ENCODE measurements around the gene MIOX. TPM values are rescaled to one million over a fixed set of nuclear protein-coding genes. Genes with fewer than 3 reads are reported as not detected.

Gene MIOX
- total RNA-seq, 1 experiment from 2014 or later = not detected

DNA sequence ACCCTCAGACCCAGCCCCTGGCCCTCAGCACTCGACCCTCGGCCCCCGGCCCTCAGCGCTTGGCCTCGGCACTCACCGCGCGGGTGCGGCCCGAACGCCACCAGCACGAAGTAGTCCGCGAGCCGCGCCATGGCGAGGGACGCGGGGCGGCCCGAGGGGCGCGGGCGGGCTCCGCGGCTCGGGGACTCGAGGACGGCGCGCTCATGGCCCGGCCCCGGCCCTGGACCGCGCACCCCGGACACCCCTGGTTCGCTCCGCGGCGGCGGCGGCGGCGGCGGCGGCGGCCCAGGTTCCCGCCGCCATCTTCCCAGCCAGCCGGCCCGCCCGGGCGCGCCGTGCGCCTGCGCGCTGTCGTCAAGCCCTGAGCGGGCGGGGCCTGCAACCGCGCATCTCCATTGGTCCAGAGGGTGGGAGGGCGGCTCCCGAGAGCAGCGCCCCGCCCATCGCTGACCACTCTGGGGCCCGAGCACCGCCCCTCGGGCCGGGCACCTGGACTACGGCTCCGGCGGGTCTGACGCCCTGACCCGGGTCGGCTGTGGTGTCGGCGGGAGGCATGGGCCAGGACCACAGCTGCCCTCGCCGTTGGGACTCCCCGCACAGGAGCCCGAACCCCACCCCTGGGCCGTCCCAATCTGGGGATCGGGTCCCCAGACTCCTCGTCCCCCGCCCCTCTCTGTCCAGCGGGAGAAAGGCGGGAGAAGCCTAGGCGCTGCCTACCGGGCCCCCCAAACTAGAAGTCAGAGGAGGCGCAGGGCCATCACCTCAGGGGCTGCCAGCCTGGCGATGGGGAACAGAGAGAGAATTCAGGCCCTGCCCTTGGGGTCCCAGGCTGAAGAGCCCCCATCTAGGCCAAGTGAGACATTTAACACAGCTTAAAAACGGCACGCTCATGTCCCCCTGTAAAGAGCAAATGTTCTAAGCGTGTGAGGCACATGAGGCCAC is 11.7 kb upstream of the MIOX start, which contains the start of gene SBF1:
TSS of gene SBF1 (minus strand) at position 326 of the 942 bp plus-strand sequence. CDS start at position 131, 195 bp downstream.
- peak within 1 kb of the TSS; percentile 65 for H3K4me3 ChIP-seq
- H3K9me3 ChIP-seq (replicated peaks) = no peaks in the 10 kb centered on the region
- no peaks in the 10 kb centered on the region for H3K27me3 ChIP-seq
- DNase-seq = peak; percentile 94 to 97
- peaks cover 32% of the 10 kb centered on the region for H3K4me1 ChIP-seq
- peaks cover 4% of the 10 kb centered on the region; the same call in 1 of the 2 replicates for H3K36me3 ChIP-seq
- no peak within 1 kb of the TSS; the same call in 1 of the 2 replicates for H3K27ac ChIP-seq

GRCh38 chr22:50475652-50476002 is 11.0 kb upstream of the MIOX start:
- no peak for DNase-seq
- peaks cover 4% of the 10 kb centered on the region; the same call in 1 of the 2 replicates for H3K36me3 ChIP-seq
- H3K27me3 ChIP-seq = no peaks in the 10 kb centered on the region
- H3K9me3 ChIP-seq (replicated peaks) = no peaks in the 10 kb centered on the region
- peak overlapping the region; percentile 65 for H3K4me3 ChIP-seq
- no peak overlapping the region for H3K27ac ChIP-seq
- peaks cover 25% of the 10 kb centered on the region for H3K4me1 ChIP-seq

DNA sequence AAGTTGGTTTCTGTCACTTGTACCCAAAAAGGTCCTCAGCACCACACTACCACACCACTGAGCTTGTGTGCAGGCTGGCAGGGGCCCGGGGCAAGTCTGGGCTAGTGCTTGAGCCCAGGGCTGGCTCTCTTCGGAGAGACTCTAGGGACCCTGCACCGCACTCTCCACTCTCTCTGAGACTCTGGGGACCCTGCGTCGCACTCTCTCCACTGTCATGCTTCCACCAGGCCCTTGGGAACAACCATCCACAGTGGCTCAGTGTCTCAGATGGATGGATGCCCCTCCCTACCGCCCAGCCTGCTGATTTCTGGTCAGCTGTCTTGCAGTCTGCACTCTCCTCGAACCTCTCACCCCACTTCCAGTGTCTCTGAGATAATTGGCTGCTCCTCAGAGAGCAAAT is 9.8 kb upstream of the MIOX start:
- no peaks in the 10 kb centered on the region for H3K27me3 ChIP-seq
- H3K9me3 ChIP-seq (replicated peaks) = no peaks in the 10 kb centered on the region
- peak in 1 of 2 experiments; percentile 57 for DNase-seq
- no peak overlapping the region for H3K4me3 ChIP-seq
- H3K4me1 ChIP-seq = peaks cover 21% of the 10 kb centered on the region
- peaks cover 4% of the 10 kb centered on the region; the same call in 1 of the 2 replicates for H3K36me3 ChIP-seq
- H3K27ac ChIP-seq = no peak overlapping the region

GRCh38 chr22:50477923-50478322 is 8.7 kb upstream of the MIOX start:
- H3K27ac ChIP-seq = no peak overlapping the region
- peaks cover 4% of the 10 kb centered on the region; the same call in 1 of the 2 replicates for H3K36me3 ChIP-seq
- peaks cover 21% of the 10 kb centered on the region for H3K4me1 ChIP-seq
- no peaks in the 10 kb centered on the region for H3K27me3 ChIP-seq
- no peak overlapping the region for H3K4me3 ChIP-seq
- no peaks in the 10 kb centered on the region for H3K9me3 ChIP-seq (replicated peaks)
- peak; percentile 94 to 96 for DNase-seq

GRCh38 chr22:50479721-50480120 is 6.9 kb upstream of the MIOX start:
- no peak for DNase-seq
- Histone ChIP-seq H3K27me3 (peaks cover 3% of the 10 kb centered on the region; the same call in 1 of the 2 replicates), H3K36me3 (no peaks in the 10 kb centered on the region), H3K4me3 (no peak overlapping the region), H3K9me3 (replicated peaks) (no peaks in the 10 kb centered on the region), H3K27ac (no peak overlapping the region), H3K4me1 (peaks cover 12% of the 10 kb centered on the region)

DNA sequence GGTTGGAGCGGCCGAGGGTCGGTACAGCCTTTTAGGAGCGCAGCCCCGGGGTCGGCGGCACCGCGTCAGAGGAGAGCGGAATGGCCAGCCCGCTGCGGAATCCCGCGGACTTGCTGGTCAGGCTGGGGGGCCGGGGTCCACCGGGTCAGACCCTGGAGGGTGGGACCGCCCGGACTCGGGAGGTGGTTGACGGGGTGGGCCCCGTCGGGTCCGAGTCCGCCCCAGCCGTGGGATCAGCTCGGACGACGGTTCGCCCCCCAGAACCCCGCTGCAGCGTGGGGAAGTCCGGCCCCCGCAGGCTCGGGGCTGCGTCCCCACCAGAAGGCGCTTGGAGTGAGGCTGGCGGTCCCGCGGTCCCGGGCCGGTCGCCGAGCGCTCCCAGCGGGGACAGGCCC is 5.6 kb upstream of the MIOX start:
- Histone ChIP-seq H3K4me1 (peaks cover 10% of the 10 kb centered on the region), H3K4me3 (no peak overlapping the region), H3K36me3 (no peaks in the 10 kb centered on the region), H3K27me3 (peaks cover 6% of the 10 kb centered on the region; the same call in 1 of the 2 replicates), H3K27ac (no peak overlapping the region), H3K9me3 (replicated peaks) (no peaks in the 10 kb centered on the region)
- no peak for DNase-seq

GRCh38 chr22:50481440-50482106 is 5.1 kb upstream of the MIOX start, which contains the start of gene ADM2:
Gene ADM2 (plus strand): TSS chr22:50481543. CDS start chr22:50481848, 305 bp downstream.
- Histone ChIP-seq H3K9me3 (replicated peaks) (no peaks in the 10 kb centered on the region), H3K4me3 (no peak within 1 kb of the TSS), H3K27me3 (peaks cover 11% of the 10 kb centered on the region; the same call in 1 of the 2 replicates), H3K36me3 (no peaks in the 10 kb centered on the region), H3K4me1 (peaks cover 10% of the 10 kb centered on the region), H3K27ac (no peak within 1 kb of the TSS)
- no peak for DNase-seq

DNA sequence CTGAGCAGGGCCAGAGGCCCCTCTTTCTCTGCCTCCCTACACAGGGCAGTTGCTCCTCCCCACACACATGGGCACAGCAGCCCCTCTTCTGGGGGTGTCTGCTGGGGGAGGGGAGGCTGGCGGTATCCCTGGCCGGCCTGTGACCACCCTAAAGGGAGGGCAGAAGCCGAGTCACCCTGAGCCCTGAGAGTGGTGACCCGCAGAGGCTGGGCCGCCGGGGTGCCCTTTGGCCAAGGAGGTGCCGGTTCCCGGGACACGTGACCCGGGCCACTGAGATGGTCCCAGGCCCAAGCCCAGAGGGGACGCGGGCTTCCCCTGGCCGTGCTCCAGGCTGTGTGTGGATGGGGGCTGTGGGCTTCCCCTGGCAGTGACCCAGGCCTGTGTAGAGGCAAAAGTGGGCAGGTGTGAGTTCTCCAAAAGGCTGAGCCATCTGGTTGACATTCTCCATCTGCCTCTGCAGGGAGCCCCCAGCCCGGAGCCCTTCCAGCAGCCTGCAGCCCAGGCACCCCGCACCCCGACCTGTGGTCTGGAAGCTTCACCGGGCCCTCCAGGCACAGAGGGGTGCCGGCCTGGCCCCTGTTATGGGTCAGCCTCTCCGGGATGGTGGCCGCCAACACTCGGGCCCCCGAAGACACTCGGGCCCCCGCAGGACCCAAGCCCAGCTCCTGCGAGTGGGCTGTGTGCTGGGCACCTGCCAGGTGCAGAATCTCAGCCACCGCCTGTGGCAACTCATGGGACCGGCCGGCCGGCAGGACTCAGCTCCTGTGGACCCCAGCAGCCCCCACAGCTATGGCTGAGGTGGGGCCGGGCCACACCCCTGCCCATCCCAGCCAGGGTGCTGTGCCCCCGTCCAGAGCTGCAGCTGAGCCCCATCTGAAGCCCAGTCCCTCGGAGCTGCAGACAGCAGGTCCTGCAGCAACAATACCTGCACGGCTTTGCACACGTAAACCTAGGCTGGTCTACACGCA is 4.3 kb upstream of the MIOX start:
- no peak overlapping the region for H3K4me3 ChIP-seq
- no peaks in the 10 kb centered on the region for H3K36me3 ChIP-seq
- H3K4me1 ChIP-seq = peaks cover 4% of the 10 kb centered on the region
- DNase-seq = no peak
- no peak overlapping the region for H3K27ac ChIP-seq
- no peaks in the 10 kb centered on the region for H3K9me3 ChIP-seq (replicated peaks)
- H3K27me3 ChIP-seq = peaks cover 20% of the 10 kb centered on the region; the same call in 1 of the 2 replicates

- Histone ChIP-seq H3K4me3 (no peak overlapping the region), H3K36me3 (no peaks in the 10 kb centered on the region), H3K27me3 (peaks cover 23% of the 10 kb centered on the region; the same call in 1 of the 2 replicates)
Measured at GRCh38 chr22:50483106-50483505, 3.6 kb upstream of the MIOX start.

GRCh38 chr22:50483556-50483955 is 3.1 kb upstream of the MIOX start:
- 0 out of 2 replicates have a peak, but pooled peaks cover under 1% of the 10 kb centered on the region for H3K4me1 ChIP-seq
- H3K4me3 ChIP-seq = no peak overlapping the region
- no peaks in the 10 kb centered on the region for H3K36me3 ChIP-seq
- no peaks in the 10 kb centered on the region for H3K9me3 ChIP-seq (replicated peaks)
- H3K27me3 ChIP-seq = peaks cover 23% of the 10 kb centered on the region; the same call in 1 of the 2 replicates
- no peak for DNase-seq
- H3K27ac ChIP-seq = no peak overlapping the region

More at GRCh38 chr22:50483106-50483505, 3.6 kb upstream of the MIOX start:
- Histone ChIP-seq H3K9me3 (replicated peaks) (no peaks in the 10 kb centered on the region), H3K27ac (no peak overlapping the region), H3K4me1 (peaks cover 2% of the 10 kb centered on the region; the same call in 1 of the 2 replicates)
- no peak for DNase-seq

- no peaks in the 10 kb centered on the region for H3K4me1 ChIP-seq
- peaks cover 23% of the 10 kb centered on the region; the same call in 1 of the 2 replicates for H3K27me3 ChIP-seq
- H3K4me3 ChIP-seq = no peak overlapping the region
- no peak overlapping the region for H3K27ac ChIP-seq
- DNase-seq = no peak
- H3K9me3 ChIP-seq (replicated peaks) = no peaks in the 10 kb centered on the region
- H3K36me3 ChIP-seq = no peaks in the 10 kb centered on the region
Measured at GRCh38 chr22:50483977-50484853, 2.4 kb upstream of the MIOX start.

DNA sequence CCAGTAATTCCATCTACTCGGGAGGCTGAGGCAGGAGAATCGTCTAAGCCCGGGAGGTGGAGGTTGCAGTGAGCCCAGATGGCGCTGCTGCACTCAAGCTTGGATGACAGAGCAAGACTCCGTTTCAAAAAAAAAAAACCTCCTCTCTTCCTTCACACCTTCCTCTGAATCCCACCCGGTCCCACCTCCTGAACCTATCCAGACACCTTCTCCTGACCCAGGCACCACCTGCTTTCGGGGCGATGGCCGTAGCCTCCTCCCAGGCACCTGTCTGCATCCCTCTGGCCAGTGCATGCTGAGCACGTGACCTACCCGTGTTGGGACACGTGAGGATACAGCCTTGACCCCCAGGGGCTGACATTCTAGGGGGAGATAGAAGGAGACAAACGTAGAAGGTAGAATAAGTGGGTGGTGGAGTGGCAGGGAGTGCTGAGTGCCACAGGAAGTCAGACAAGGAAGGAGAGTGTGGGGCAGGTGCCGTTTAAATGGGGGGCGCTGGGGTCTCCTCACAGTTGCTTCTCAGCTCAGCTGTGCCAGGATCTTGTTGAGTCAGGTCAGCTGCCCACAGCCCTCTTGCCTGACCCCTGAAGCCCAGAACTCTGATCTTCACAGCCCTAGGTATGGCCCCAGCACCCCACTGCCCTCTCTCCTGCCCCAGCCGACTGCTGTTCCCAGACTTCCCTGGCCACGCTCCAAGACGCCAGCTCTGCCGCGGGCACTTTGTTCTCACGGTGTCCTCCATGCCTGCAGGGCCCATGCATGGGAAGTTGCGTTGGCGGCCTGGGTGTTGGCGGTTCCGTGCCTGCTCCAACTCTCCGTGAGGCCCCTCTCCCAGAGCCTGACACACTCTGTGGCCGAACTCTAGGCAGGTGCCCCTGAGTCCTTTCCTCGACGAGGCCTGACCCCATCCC is 1.2 kb upstream of the MIOX start:
- DNase-seq = peak; percentile 59 to 66
- H3K27me3 ChIP-seq = peaks cover 23% of the 10 kb centered on the region; the same call in 1 of the 2 replicates
- H3K4me1 ChIP-seq = no peaks in the 10 kb centered on the region
- no peak overlapping the region for H3K27ac ChIP-seq
- H3K9me3 ChIP-seq (replicated peaks) = no peaks in the 10 kb centered on the region
- no peaks in the 10 kb centered on the region for H3K36me3 ChIP-seq
- no peak overlapping the region for H3K4me3 ChIP-seq

Data from SJCRH30 (cell line).